ENCODE measurements around the gene PPP1R13L.

Gene PPP1R13L

DNA sequence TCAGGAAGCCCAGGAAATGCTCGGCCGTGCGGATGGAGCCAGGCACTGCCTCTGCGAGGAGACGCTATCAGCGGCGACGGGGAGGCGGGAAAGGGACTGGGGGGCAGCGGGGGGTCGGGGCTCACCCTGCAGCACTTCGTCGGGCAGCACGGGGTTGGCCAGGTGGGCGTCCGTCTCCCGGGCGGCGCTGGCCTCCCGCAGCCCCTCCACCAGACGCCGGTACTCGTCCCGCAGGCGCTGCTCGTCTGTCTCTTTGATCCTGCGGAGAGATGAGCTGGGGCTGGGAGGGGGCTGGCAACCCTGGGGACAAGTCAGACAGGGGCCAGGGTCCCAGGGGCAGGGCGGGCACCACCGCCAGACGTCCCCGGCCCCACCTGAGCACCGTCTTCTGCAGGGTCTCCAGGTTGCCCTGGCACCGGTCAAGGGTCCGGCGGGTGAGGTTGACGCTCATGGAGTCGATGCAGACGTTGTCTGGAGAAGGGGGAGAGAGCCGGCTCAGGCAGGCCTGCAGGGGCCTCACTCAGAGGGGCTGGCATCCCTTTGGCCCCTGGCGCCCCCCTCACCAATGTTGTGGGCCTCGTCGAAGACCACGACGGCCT lies 40.9 kb downstream of the PPP1R13L start:
- no peak for DNase-seq

GRCh38 chr19:45362291-45362690 lies 42.6 kb downstream of the PPP1R13L start:
- DNase-seq = no peak

GRCh38 chr19:45361608-45362007 lies 43.3 kb downstream of the PPP1R13L start:
- no peak for DNase-seq

GRCh38 chr19:45358213-45358792 lies 46.6 kb downstream of the PPP1R13L start:
- no peak for DNase-seq

GRCh38 chr19:45357445-45357783 lies 47.5 kb downstream of the PPP1R13L start:
- DNase-seq = no peak

DNA sequence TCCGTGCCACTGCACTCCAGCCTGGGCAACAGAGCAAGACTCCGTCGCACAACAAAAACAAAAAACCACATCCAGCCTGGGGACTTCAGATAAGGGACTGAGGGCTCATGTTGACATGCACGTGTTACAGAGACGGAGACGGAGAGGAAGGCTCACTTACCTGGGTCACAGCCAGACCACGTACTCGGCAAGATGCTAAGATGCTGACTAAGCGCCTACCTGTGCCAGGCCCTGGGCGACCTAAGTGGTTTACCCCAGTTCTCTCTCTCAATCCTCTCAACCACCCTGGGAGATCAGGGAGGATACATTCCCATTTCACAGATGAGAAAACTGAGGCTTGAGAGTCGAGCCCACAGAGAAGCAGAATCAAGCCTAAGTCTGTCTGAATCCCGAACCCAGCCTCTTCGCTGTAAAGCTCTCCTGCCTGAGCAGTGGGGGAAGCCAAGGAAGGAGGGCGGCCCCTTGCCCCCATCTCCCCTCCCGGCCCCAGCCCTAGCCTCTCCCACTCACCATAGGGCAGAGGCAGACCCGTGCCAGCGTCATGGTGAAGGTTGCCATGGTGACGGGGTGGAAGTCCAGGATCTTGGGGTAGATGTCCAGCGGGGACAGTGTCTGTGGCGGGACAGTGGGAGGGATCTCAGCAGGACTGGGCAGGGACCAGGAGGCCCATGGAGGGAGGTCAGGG lies 48.0 kb downstream of the PPP1R13L start:
- DNase-seq = no peak

DNA sequence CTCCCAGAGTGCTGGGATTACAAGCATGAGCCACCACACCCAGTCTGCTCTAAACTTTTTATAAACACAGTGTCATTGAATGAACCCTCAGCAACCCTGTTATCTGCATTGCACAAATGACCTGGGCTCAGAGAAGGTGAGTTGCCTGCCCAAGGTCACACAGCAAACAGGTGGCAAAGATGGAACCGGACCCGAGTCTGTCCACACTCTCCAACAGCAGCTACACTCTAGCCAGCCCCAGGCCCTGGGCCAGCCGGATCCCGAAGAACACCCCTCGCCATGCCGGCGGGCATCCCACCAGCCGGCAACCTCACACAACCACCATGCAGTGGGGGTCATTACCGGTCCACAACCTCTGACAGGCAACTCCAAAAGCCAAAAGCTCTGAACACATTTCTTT lies 49.0 kb downstream of the PPP1R13L start:
- DNase-seq = no peak

DNA sequence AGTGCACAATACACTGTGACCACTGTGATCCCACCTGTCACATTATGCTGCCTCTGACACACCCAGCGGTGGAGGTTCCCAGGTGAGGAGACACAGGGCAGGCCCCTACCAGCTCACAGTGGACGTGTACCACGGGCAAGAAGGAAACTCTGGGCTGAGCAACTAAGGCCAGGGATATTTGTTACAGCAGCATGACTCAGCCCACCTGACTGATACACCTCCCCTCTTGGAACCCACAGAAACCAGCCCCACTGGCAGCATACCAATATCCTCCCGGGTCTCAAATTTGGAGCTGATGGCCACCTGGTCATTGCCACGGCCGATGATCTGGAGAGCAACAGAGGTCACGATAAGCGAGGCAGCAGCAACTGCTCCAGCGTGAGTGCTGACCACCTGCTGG lies 49.5 kb downstream of the PPP1R13L start:
- no peak for DNase-seq

GRCh38 chr19:45354241-45354842 lies 50.5 kb downstream of the PPP1R13L start:
- DNase-seq = no peak

GRCh38 chr19:45352914-45353796 lies 51.7 kb downstream of the PPP1R13L start:
- no peak for DNase-seq

DNA sequence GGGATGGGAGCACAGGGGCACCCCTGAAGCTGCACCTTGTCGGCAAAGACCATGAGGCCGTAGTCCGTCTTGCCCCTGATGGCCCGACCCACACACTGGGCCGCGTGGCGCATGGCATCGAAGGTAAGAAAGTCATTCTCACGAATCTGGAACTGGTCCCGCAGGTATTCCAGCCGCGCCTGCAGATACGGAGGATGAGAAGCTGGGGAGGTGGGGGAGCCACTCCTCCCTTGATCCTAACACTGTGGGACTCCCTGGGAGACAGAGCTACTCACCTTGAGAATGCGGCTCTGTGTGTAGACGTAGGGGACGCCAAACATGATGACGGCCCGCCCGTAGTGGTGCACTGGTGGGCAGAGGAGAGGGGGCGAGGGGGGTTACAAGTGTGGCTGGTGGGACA lies 52.4 kb downstream of the PPP1R13L start:
- no peak for DNase-seq

GRCh38 chr19:45352062-45352461 lies 52.8 kb downstream of the PPP1R13L start:
- no peak for DNase-seq

- no peak for DNase-seq
Measured at GRCh38 chr19:45351401-45351952, 53.4 kb downstream of the PPP1R13L start.

DNA sequence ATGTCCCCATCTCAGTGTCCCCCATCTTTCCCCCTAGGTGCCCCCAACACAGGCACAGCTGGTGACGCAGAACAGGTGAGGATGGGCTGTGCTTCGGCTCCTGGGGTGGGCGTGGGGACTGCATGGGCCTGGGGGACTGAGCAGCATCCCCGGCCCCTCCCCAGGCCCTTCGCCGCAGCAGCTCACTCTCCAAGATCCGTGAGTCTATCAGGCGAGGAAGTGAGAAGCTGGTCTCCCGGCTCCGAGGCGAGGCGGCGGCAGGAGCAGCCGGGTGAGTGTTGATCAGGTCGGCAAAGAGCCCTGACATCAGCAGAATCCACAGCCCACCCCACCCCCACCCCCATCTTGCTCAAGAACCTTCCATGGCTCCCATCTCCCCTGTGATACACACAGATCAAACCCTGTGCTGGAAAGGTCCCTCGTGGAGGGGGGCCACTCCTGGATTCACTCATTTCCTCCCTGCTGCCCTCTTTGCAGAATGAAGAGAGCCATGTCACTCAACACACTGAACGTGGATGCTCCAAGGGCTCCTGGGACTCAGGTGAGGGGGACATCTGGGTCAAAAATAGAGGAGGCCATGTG lies 54.3 kb downstream of the PPP1R13L start:
- no peak for DNase-seq

DNA sequence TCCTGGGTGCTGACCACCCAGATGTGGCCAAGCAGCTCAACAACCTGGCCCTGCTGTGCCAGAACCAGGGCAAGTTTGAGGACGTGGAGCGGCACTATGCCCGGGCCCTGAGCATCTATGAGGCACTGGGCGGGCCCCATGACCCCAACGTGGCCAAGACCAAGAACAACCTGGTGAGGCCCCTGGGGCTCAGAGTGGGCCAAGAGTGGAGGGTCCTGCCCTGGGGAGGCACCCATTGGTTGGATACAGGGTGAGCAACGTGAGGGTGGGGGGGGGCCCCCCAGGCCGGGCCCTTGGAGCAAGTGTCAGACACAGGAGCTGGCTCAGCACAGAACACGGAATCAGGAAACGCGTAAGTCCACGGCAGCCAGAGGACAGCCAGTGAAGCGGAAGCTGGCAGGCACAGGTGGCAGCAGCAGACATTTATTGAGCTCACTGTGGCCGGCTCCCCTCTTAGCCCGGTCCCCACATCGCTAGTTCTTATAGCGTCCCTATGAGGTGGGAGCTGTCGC lies 55.4 kb downstream of the PPP1R13L start:
- no peak for DNase-seq

DNA sequence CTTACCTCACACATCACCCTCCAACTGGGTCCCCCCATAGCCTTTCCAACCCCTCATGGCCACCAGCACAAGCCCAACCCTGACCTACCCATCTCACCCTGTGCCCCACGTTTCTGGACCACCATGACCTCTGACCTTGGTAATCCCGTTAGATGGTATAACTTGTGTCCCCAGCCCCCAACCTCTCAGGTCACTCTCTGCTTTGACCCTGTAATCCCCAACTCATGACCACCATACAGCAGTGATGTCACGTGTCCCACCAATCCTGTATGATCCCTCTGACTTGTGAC lies 55.8 kb downstream of the PPP1R13L start:
- no peak for DNase-seq

DNA sequence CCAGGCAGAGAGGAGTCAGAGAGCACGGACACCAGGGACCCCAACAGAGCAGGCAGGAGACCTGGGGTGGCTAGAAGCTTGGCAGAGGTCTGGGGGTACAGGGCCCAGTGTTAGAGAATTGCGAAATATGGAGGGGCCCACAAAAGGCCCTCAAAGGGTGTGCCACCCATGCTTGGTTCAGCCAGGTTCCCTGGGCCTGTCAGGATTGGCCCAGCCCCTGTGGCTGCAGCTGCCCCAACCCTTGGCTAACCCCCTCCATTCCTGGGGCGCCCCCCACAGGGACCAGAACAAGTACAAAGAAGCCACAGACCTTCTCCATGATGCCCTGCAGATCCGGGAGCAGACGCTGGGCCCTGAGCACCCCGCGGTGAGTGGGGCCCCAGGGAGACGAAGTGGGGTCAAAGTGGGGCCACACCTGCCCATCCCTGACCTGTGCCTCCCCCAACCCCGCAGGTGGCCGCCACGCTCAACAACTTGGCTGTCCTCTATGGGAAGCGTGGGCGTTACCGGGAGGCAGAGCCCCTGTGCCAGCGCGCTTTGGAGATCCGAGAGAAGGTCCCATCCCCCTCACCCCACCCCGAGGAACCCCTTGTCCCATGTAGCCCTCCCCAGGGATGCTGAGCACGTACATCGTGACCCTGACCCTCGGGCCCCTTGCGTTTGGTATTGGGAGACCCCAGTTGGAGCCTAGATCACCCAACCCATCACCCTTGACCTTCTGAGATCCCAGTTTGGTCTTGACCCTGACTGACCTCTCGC lies 56.3 kb downstream of the PPP1R13L start:
- no peak for DNase-seq

DNA sequence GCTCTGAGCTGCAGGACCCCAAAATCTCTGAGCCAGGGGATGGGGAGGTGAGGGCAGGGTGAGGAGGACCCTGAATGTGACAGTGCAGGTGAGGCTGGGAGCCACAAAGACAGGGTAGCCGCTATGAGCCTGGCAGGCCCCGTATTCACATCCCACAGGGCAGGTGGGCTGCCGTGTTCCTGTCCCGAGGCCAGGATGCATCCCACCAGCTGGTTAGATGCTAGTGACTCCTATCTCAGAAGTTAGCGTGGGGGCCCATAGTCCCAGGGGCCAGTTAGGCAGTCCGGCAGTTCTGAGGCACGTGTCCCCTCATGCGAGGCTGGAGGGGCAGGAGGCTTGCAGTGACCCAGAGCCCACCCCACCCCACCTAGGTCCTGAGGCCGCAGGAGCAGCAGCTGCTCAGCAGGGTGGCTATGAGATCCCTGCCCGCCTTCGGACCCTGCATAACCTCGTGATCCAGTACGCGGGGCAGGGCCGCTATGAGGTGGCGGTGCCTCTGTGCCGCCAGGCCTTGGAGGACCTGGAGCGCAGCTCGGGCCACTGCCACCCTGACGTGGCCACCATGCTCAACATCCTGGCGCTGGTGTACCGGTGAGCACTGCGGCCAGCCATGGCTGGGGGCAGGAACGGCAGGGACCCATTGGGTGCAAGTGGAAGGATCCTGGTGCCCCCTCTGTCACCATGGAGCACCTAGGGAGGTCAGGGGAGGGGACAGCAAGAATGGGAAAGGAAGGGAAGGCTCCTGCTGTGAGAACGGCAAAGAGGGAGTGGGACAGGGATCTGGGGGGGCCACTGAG lies 57.1 kb downstream of the PPP1R13L start:
- no peak for DNase-seq

- no peak for DNase-seq
Measured at GRCh38 chr19:45346449-45346848, 58.4 kb downstream of the PPP1R13L start.

DNA sequence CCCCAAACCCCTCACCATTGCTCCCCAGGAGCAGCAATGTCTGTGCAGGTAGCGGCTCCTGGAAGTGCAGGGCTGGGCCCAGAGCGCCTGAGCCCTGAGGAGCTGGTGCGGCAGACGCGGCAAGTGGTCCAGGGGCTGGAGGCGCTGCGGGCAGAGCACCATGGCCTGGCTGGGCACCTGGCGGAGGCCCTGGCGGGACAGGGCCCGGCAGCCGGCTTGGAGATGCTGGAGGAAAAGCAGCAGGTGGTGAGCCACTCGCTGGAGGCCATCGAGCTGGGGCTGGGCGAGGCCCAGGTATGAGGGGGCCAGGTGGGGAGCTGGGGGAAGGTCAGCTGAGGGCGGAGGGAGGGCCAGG lies 59.4 kb downstream of the PPP1R13L start:
- no peak for DNase-seq
